Measurements from ENCODE around the gene TMEM220. TPM values are rescaled to one million over a fixed set of nuclear protein-coding genes. Genes with fewer than 3 reads are reported as not detected.

TMEM220 gene
- total RNA-seq, result 10 to 100 TPM in 1 of 5 donors, 1 to 10 TPM in 2, not detected in 2; 4.9 to 14.1 (median 9.4) TPM
- polyA plus RNA-seq, result 1 to 10 TPM; 6.0 to 8.3 (median 7.9) TPM
- long read RNA-seq, donor 1, partial matches to known transcripts, result 0 of 6 reads
- long read RNA-seq, donor 1, other reads (novel, unspliced or antisense), result 0 of 6 reads
- long read RNA-seq, donor 2, transcript TMEM220-201 (6 exons, 3,106 nt), result major isoform, 6 of 8 reads
- long read RNA-seq, donor 2, partial matches to known transcripts, result 0 of 8 reads
- long read RNA-seq, donor 2, other reads (novel, unspliced or antisense), result 0 of 8 reads
- long read RNA-seq, donor 3, partial matches to known transcripts, result 0 of 4 reads
- long read RNA-seq, donor 3, other reads (novel, unspliced or antisense), result 0 of 4 reads
- long read RNA-seq, donor 4, result 0 reads
- long read RNA-seq, donor 5, partial matches to known transcripts, result 0 of 2 reads
- long read RNA-seq, donor 5, other reads (novel, unspliced or antisense), result 0 of 2 reads
- long read RNA-seq, donor 6, transcript TMEM220-201 (6 exons, 3,106 nt), result major isoform, 13 of 14 reads
- long read RNA-seq, donor 6, partial matches to known transcripts, result 0 of 14 reads
- long read RNA-seq, donor 6, other reads (novel, unspliced or antisense), result 0 of 14 reads
- long read RNA-seq, donor 7, partial matches to known transcripts, result 0 of 2 reads
- long read RNA-seq, donor 7, other reads (novel, unspliced or antisense), result 0 of 2 reads
- long read RNA-seq, donor 8, transcript TMEM220-201 (6 exons, 3,106 nt), result major isoform, 6 of 7 reads
- long read RNA-seq, donor 8, partial matches to known transcripts, result 0 of 7 reads
- long read RNA-seq, donor 8, other reads (novel, unspliced or antisense), result 0 of 7 reads
- long read RNA-seq, donor 9, partial matches to known transcripts, result 0 of 4 reads
- long read RNA-seq, donor 9, other reads (novel, unspliced or antisense), result 0 of 4 reads
- long read RNA-seq, donor 10, partial matches to known transcripts, result 0 of 2 reads
- long read RNA-seq, donor 10, other reads (novel, unspliced or antisense), result 0 of 2 reads

- Histone ChIP-seq H3K27me3 (peaks cover 0 to 7% (median 0%) of the 10 kb centered on the region in 3 donors), H3K4me3 (peak within 1 kb of the TSS; percentile 61 to 78 (median 69)), H3K27ac (peak within 1 kb of the TSS; percentile 92 to 98 (median 95)), H3K9me3 (no peaks in the 10 kb centered on the region), H3K4me1 (peaks cover 0 to 32% (median 14%) of the 10 kb centered on the region in 4 donors), H3K36me3 (peaks cover 7 to 28% (median 22%) of the 10 kb centered on the region in 4 donors)
- TF ChIP-seq POLR2AphosphoS5 (IDR thresholded peaks at IDR 0.05) (peak; percentile 4 to 86 (median 84)), CTCF (IDR thresholded peaks at IDR 0.05) (no peak)
- DNase-seq, result peak; percentile 82 to 94
- intact Hi-C loops (cut with DNase I; ENCODE audit: low total_unique reads), result no loop called here
- WGBS, 5 donors, result 1 to 5% (median 3%) methylated on average over 51 to 79 of the region's 79 CpGs
Measured at GRCh38 chr17:10729334-10730193, at the start of gene TMEM220. Gene TMEM220 (minus strand): TSS chr17:10730023. CDS start chr17:10729851, 172 bp downstream.

- Histone ChIP-seq H3K36me3 (no peaks in the 10 kb centered on the region), H3K9me3 (no peaks in the 10 kb centered on the region), H3K27me3 (no peaks in the 10 kb centered on the region), H3K4me1 (peaks cover 0 to 18% (median 7%) of the 10 kb centered on the region in 4 donors), H3K27ac (peak overlapping the region in 2 of 5 donors; percentile 61 to 70), H3K4me3 (no peak overlapping the region)
- no peak for TF ChIP-seq CTCF (IDR thresholded peaks at IDR 0.05)
- peak in 1 of 3 donors; percentile 8 for TF ChIP-seq POLR2AphosphoS5 (IDR thresholded peaks at IDR 0.05)
- DNase-seq, result peak; percentile 24 to 57
- intact Hi-C loops (cut with DNase I; ENCODE audit: low total_unique reads), result no loop called here
- WGBS, 5 donors, result 29 to 59% (median 42%) methylated on average over 2 of the region's 2 CpGs
Measured at GRCh38 chr17:10779609-10780008, 49.8 kb upstream of the TMEM220 start.

- peak overlapping the region; percentile 34 to 68 (median 61) for H3K27ac ChIP-seq
- intact Hi-C loops (cut with DNase I; ENCODE audit: low total_unique reads), result no loop called here
- peak in 1 of 3 donors; percentile 17 for TF ChIP-seq POLR2AphosphoS5 (IDR thresholded peaks at IDR 0.05)
- no peak for TF ChIP-seq EP300 (IDR thresholded peaks at IDR 0.05)
- TF ChIP-seq CTCF (IDR thresholded peaks at IDR 0.05), result no peak
- H3K36me3 ChIP-seq, result no peaks in the 10 kb centered on the region
- H3K27me3 ChIP-seq, result no peaks in the 10 kb centered on the region
- DNase-seq, result peak in 1 of 2 donors; percentile 31
- WGBS, 5 donors, result 32 to 61% (median 49%) methylated on average over 6 of the region's 6 CpGs
- H3K4me3 ChIP-seq, result no peak overlapping the region
- H3K4me1 ChIP-seq, result peaks cover 2 to 21% (median 7%) of the 10 kb centered on the region in 4 donors
- H3K9me3 ChIP-seq, result no peaks in the 10 kb centered on the region
Measured at GRCh38 chr17:10777890-10778289, 48.1 kb upstream of the TMEM220 start.

All from stomach (tissue), 19 donors.